ENCODE data around the gene SIVA1.

The SIVA1 gene

DNA sequence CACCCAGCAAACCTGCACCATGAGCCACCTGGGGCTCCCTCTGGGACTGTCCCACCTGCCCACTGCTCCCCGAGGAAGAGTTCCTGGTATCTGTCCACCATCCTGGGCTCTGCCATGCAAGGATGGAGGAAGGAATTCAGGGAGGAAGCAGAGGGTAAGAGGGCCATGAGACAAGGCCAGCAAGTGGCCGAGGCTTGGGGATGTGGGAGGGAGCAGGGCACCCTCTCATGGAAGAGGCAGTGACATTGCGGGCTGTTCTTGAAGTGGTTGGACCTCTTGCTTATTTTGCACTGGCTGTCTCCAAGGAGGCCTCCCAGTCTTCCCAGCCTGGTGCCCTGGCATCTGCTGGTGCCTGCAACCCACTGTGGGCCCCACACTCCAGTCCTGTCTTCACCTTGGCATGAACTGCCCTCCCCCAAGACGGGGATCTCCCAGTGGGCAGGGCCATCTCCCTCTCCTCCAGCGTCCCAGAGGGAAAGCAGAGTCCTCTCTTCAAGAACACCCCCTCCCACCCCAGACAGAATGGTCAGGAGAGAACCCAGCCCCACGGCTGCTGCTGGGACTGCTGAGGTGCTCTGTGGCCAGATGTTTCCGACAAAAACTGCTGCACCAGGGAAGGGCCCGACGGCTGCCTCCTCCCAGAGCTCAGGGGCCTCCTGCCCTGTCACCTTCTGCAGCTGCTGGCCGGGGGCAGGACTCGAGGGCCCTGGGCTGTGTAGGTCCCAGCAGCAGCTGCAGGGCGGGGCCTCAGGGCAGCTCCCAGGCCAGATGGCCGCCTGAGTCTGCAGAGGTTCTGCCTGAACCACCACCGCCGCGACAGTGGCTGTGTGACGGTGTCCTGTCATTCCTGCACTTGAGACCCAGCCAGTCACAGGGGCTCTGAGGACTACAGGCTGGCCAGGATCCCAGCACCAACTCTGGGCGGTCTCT, 44.4 kb downstream of the SIVA1 start:
- no peak for DNase-seq (ENCODE audit: low read depth)

DNA sequence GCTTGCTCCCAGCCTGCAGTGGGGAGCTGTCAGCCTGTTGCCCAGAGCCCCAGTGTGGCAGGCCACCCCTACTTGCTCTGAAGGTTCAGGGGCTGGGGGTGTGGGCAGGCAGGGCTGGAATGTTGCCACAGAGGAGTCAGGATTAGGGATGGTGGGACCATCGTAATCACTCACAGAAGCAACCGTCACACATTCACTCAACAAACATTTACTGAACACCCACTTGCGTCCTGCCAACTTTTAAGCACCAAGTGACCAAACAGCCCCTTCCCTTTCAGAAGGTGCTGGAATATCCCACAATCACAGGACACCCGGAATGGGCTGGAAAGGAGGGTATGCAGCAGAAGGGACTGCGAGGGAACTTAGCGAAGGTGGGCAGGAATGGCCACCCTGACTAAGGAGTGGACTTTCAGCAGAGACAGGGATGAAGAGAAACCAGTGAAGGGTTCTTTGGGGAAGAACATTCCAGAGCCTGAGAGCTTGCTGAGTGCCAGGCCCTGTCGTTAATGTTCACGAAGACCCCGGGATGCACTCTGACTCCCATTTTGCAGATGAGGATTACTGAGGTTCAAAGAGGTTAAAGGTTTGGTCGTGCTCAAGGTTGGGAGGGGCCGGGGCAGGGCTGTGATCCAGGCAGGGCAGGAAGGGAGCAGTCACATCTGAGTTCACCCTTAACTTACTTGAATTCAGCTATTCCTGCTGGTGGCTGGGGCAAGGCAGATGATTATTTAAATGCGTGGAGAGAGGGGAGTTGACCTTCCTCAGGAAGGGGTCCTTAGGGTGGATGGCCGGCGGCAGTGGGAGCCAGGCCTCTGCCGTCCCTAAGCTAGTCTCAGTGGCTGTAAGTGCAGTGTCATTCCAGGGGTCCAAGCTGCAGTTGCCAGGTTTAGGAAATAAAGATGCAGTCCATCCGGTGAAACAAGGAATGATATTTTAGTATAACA, 45.6 kb downstream of the SIVA1 start:
- DNase-seq (ENCODE audit: low read depth) = no peak

DNA sequence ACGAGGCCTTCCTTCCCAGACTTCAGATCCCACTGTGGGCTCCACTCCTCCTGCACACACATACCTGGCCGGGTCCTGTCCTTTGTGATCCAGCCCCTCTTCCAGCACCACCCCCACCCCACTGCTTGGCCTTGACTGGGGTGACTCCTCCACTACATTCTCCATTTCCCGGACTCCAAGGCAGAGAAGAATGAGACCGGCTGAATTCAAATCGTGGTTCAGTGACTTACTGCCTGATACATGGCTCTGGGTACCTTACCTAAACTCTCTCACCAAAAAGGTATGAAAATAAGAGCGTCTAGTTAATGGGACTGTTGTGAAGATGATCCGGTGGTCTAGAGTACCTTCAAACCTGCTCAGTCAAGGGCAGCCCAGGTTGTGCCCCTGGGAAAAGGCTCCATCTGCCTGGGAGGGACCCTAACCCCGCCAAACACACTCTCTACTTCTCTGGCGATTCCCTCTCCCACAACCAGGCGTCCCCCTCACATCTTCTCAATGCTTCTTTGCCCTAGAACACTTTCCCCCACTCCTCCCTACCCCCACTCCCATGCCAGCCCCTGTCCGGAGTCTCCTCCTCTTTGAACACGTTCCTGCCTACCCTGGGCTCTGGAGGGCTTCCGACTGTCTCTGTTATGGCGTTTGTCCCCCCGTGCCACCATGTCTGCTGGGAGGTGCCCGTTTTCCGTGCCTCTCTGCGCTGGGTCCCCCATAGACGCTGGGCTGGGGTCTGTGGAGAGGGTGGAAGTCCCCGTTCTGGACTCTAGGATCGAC, 46.5 kb downstream of the SIVA1 start:
- no peak for DNase-seq (ENCODE audit: low read depth)

DNA sequence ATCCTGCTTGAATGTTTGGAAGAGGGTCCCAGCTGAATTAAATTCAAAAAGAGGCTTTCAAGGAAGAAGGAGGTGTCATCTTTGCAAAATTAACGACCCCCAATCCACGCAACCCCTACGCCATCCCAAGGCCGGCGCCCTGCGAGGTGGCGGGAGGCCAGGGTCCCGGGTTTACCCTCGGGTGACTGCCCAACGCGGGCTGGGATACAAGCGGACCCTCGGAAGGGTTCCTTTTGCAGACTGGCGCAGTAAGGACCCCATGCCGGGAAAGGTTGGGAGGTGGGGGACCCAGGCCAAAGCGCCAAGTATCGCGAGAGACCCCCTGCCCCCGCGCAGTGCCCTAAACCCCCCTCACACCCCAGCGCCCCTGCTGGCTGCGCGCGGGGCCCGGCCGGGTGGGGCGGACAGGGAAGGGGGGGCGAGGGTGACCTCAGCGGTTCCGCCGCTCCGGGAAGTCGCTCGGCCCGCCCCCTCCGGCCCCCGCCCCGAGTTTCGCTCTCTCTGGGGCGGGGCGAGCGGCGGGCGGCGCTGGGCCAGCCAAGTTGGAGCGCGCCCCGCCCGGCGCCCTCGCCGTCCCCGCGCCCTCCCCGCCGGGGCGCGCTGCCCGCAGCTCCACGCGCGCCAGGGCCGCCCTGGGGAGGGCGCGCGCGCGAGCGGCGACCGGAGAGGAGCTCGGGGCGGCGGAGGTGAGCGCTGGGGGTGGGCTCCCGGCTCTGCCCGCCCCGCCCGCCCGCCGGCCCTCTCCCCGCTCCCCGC, 47.2 kb downstream of the SIVA1 start:
- DNase-seq (ENCODE audit: low read depth) = peak; percentile 66

DNA sequence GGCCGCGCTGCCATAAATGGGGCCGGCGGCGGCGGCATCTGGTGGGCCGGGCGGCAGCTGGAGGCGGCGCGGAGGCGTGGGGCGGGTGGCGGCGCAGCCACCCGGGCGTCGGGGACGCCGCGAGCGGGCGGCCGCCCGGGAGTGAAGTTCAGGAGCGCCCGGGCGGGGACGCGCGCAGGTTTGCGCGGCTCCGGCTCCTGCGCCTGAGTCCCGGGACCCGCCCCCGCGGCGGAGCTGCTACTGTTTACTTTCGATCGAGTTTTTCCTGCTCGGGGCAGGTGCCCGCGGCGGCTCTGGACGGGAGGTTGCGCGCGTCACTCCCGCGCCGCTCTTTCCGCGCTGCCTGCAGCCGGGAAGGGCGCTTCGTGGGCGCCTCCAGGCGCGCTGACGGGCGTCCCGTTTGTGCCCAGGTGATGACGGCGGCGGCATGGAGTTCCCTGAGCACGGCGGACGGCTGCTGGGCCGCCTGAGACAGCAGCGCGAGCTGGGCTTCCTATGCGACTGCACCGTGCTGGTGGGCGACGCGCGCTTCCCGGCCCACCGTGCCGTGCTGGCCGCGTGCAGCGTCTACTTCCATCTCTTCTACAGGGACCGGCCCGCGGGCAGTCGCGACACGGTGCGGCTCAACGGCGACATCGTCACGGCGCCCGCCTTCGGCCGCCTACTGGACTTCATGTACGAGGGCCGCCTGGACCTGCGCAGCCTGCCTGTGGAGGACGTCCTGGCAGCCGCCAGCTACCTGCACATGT, 48.0 kb downstream of the SIVA1 start, which contains the start of gene ZBTB42:
ZBTB42 (plus strand) TSS at position 331 of the 749 bp plus-strand sequence; CDS start at position 428, 97 bp downstream.
- DNase-seq (ENCODE audit: low read depth) = no peak

DNA sequence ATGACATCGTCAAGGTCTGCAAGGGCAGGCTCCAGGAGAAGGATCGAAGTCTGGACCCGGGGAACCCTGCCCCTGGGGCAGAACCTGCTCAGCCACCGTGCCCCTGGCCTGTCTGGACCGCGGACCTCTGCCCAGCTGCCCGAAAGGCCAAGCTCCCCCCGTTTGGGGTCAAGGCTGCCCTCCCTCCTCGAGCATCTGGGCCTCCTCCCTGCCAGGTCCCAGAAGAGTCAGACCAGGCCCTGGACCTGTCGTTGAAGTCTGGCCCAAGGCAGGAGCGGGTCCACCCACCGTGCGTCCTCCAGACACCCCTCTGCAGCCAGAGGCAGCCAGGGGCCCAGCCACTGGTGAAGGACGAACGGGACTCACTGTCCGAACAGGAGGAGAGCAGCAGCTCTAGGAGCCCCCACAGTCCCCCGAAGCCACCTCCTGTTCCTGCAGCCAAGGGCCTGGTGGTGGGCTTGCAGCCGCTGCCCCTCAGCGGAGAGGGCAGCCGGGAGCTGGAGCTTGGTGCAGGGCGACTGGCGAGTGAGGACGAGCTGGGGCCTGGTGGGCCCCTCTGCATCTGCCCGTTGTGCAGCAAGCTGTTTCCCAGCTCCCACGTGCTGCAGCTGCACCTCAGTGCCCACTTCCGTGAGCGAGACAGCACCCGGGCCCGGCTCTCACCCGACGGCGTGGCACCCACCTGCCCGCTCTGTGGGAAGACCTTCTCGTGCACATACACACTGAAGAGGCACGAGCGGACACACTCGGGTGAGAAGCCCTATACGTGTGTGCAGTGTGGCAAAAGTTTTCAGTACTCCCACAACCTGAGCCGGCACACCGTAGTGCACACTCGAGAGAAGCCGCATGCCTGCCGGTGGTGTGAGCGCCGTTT, 48.8 kb downstream of the SIVA1 start:
- DNase-seq (ENCODE audit: low read depth) = no peak

DNA sequence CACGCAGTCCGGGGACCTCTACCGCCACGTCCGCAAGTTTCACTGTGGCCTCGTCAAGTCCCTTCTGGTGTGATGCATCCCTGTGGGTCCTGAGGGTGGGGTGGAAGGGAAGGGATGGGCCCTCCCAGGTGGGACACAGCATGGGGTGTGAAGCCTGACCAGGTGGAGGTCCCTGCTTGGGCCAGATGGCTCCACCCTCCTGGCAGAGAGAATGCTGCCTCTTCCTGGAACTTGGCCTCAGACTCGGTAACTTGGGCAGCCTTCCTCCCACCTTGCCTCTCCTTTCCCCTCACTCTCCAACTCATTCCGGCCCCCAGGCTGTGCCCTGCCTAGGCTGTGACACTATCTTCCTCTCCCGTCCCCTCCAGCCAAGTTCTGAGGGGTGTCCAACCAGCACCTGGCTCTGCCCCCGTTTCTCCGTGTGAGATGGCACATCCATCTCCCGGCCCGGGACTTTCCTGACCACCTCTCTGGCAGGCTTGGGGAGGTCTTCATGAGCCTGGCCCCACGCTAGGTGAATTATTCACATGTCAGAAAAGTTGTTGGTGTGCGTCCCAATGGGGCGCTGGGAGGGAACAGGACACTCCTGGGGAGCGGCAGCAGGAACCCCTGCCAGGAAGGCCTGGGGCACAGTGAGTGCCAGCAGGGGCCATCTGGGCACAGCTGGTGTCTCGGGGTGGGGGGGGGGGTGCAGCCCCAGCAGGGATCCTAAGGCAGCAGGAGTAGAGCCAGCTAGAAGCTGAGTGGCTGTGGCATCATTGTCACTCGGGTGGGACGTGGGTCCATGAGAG, 49.6 kb downstream of the SIVA1 start:
- no peak for DNase-seq (ENCODE audit: low read depth)

DNA sequence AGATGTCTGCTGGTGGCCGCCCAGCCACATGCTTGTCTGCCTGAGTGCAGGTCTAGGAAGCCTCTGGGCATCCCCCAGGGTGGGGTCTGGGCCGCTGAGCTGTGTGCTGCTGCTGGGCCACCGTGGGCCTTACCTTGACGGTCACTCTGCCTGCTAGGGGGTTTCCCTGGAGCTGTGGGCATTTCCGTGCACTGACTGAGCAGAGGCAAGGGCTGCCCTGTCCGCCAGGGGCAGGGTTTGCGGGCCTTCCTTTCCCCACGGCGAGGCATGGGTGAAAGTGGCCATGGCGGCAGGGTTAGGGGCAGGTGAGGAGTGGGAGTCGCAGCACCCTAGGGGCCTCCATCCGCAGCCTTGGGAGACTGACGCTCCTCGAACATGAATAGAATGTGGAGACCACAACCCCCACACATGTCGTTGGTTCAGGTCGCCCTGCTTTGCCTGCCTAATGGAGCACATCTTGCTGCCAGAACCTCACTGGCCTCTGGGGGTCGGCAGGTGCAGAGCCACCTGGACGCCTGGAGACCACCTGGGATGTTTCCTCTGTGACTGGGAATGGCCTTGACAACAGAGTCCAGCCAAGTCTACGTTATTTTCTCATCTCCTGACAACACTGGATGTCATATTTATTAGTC, 50.4 kb downstream of the SIVA1 start:
- no peak for DNase-seq (ENCODE audit: low read depth)

DNA sequence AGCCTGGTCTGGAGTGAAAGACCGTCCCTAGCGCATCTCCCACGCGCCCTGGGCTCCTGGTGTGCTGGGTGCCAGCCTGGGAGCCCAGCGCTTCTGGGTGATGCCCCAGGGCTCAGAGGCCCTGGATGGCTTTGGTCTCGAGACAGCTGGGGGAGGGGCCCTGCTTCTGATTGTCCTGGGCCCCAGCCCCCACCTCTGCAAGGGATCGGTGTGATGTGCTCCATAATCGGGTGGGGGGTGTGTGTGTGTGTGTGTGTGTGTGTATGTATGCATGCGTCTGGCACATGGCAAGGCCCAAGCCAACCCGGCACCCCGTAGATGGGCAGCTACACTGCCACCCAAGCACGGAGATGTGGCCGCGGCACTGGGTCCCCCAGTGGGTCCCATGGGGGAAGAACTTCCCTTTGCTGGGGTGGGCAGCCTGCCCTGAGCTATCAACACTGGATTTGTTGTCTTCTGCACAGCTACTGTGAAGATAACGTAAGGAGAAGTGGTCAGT, 51.0 kb downstream of the SIVA1 start:
- no peak for DNase-seq (ENCODE audit: low read depth)

DNA sequence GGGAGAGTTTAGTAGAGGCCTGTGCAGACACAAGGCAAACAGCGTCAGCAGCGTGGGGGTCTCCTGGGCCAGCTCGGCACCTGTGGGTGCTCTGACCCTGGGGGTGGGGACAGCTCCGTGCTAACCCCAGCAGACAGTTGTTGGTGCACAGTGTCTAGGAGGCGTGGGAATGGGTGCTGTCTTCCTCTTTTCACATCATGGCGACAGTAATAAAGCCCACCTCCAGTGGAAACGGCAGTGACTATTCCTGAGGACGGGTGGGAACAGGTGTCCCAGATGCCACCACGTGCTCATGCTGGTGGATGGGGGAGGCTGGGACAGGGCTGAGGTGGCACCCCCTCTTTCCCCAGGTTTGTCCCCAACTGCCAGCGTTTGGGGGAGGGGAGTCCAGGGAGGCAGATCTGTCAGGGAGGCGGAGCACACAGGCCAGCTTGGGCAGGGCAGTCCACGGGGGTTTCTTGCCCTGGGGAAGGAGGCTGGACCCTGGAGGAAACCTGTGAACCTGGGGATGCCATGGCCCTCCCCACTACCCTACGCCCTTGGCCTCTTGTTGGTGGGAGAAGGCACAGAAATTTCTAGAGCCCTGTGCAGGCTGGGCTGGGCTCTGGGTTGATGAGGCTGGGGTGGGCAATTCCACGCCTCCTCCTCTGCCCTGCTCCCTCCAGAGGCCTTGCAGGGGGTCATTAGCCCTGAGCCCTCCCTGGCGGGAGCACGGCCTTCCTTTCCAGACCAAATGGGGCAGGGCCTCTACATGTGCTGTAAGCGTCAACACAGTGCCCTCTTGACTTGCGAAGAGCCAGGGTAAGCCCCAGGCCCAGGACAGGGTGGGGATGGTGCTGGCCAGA, 51.8 kb downstream of the SIVA1 start:
- no peak for DNase-seq (ENCODE audit: low read depth)

DNA sequence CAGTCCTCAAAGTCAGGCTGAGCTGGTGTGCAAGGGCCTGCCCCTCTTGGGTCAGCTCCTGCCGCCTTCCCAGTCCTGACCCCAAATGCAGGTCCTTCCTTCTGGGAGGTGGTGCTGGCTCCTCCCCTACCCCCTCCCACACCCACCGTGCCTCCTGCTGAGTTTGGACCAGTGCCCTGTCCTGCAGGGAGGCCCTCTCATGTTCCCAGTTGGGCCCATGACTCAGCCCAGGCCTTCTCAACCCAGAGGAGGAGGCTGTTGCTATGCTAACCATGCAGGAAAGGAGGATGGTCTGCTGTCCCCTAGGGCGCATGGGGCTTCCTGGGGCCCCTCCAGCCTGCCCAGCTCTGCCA, 52.4 kb downstream of the SIVA1 start:
- no peak for DNase-seq (ENCODE audit: low read depth)

DNA sequence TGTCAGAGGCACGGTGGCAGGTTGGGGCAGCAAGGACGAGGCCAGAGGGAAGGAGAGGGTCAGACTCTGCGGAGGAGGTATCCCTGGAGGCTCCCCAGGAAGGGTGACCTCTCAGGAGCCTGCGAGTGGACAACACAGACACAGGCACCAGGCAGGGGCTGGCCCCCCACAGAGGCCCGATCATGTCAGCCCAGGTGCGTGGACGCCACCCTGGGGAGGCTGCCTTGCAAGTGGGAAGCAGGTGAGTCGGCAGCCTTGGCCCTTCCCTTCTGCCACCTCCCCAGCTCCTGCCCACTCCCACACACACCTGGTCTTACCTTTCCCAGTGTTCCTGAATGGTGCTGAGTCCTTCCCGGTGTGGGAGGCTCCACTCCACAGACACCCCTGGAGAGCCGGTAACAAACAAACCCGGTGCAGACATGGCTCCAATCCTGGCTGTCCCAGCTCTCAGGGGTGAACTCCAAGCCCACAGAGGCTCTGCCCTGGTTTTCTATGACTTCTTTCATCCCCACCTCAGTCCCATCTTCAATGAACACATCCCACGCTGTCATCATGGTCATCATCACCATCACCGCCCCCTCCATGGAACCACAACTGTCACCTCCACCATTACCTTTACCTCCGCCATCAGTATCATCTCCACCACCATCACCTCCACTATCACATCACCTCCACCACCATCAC, 53.1 kb downstream of the SIVA1 start:
- DNase-seq (ENCODE audit: low read depth) = no peak

DNA sequence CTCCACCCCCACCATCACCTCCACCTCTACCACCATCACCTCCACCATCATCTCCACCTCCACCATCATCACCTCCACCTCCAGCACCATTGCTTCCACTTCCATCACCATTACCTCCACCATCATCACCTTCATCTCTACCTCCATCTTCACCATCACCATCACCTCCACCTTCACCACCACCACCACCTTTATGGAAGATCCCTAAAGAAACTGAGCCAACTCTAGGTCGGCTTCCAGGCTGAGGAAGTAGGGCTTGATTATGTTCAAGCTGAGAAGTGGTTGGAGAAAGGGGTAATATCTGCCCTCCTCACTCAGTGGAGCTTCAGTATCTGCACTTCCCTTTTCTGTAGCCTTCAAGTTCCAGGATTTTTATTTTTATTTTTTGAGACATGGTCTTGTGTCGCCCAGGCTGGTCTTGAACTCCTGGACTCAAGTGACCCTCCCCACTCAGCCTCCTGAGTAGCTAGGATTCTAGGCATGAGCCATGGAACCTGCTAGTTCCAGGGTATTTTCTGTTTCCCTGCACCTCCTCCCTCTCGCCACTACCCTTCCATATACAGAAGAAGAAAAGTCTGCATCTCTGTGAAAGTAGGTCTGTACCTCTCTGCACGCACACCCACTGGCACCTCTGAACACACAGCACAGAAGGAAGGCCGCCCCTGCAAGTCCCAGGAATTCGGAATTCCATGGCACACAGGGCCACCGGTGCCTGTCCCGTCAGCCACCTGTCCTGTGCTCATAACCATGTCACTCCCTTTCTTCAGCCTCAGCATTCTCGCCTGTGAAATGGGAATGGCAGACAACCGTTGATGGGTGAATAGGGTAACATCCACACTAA, 53.9 kb downstream of the SIVA1 start:
- DNase-seq (ENCODE audit: low read depth) = no peak

DNA sequence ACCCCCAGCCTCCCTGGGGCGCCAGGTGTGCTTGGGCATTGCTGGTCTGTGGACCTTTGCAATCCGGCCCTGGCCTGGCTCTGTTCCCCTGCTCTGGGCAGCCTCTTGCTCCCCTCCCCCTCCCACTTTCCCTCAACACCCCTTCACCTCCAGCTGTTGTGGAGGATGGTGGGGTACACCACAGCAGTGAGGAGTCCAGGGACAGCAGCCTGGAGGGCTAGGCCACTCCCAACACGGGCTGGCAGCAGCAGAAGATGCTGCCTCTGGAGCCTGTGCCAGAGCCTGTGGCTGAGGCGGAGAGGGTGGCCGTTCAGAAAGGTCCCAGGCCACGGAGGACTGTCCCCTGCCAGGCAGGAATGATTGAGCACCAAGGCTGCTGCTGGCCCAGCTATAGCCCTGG, 55.5 kb downstream of the SIVA1 start:
- DNase-seq (ENCODE audit: low read depth) = no peak
